ENCODE results near the gene LRRIQ1.
"Not testable (repeated sequence)": the region's sequence is repeated elsewhere in the genome, so short reads cannot be mapped to it uniquely, and the experiment has no call there.

The LRRIQ1 gene, protein sequence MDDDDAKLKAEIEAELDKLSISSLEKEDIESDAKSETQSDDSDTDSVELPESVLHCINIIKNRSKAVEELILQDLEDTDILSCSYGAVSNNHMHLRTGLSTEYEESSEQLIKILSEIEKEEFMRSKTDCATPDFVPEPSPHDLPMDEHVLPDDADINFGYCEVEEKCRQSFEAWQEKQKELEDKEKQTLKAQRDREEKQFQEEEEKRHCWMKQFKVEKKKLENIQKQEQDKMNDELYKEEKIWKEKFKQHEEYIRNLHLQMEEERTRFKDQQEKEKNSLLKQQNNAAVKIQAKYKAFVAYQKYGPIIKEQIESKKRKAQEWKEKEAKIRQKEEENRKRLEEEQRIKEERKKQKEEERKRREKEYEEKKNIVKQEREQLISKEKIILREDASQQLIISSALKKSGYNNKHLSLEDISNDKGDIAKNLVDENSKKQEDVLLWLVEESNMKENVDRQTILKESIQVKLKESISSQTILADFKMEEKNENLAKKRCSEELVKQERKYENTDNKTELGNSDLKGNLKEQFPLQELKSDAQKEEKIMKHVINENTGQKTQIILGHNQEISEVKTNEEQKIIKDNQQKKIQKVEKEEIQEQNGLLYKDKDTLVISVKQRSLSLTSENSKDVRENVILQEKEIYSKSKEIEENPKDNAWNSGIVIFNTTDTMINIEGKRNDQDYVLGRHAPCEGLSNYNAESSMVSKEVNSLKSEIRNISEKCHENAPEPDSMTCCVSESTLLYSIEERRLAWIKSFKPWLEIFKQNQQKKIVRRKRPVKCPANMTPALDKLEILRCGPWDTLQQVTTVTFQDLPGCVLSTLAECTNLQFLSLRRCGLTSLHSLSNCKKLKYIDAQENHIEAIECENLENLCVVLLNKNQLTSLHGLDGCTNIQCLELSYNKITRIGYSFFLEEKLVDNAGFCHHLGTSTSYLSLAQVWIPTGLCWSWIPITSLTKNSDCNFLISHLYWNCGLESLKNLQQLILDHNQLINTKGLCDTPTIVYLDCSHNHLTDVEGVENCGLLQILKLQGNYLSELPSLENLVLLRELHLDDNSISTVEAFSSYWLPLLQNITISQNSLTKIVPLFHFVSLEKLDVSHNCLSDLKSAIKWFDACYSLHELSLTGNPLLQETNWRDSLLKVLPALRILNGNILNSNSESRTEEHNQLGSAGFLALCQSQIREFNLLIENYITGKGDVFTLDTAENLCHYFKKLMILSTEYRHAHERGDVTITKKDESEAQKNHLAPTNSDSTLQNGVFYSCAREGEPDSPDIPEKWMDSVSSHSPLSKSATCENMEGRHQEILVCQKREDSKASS (N-terminal part only)

DNA sequence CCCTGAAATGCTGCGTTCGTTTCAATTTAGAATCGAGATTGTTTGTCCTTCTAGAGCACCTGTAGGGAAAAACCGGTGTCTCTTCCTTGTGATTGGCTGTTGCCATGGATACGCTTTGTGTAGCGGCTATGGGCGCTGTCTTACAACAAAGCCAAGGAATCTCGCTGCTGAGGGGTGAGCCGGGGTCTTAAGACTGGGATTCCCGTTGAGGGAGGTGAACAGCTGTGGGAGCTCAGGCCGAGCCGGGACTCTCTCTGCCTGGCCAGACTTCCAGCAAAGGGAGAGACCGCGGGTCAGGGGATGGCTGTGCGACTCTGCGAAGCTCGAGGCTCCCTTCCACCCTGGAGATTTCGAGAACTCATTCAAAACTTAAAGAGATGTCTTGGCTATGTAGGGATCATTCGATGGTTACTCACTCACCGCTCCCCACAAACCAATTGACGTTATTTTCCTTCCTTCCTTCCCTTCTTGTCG is at the start of gene LRRIQ1, which contains the start of gene TSPAN19:
LRRIQ1 (plus strand) TSS at position 118 of the 474 bp plus-strand sequence. CDS start 1,826 bp downstream, outside the sequence.
TSPAN19 (minus strand) TSS at position 44 of the 474 bp plus-strand sequence. CDS start 6,331 bp downstream, outside the sequence.
- DNase-seq (ENCODE audit: insufficient read length, low spot score) (peak; percentile 10), FAIRE-seq (peak; percentile 28)

DNA sequence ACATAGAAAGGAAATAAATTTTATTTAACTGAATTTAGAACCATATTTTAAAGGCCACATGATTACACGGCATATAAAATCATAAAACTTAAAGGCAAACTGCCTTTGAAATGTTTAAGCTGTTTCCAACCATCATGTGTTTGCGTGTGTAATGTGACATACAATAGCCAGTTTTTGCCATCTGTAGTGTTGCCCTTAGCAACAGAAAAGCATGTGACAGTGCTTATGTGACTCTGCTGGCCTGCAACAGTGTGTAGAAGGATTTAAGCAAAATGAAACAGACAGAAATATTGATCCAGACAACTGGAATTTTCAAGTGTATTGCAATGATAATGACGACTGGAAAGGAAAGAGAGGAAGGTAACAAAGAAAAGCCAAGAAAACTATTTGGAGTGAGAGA is 49.6 kb upstream of the LRRIQ1 start:
- no peak for FAIRE-seq
- no peak for DNase-seq (ENCODE audit: insufficient read length, low spot score)

DNA sequence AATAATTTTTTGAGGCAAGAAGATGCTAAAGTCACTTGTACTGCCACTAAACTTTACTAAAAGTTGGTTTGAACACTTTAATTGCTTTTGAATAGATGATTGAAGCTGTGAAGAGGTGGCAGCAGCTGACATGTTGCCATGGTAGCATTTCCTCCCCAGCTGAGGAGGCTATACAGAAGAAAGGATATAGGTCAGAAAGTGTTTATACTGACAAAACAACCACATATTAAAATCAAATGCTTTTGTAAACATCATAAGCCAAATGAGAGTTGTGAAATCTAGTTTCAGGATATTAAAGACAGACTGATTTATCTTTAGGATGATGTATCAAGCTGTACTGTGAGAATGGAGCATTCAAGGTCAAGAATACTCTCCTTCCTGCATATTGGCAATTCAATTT is 41.7 kb upstream of the LRRIQ1 start:
- DNase-seq (ENCODE audit: insufficient read length, low spot score) = no peak
- no peak for FAIRE-seq

DNA sequence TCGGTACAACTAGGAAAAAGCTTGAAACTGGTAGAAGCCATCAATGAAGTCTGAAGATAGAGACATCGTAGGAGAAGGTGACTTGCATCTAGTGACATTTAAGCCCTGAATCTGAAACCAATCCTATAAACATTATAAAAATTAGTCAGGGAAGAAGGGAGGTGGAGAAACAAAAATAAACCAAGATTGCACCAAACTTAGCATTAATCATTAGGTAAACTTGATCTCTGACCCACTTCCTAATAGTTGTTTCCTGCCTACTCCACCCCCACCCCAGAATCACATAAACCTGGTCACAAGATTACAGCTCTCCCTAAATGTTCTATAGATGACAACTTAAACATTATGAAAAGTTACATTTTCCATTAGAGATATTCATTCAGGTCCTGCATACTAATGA is 40.5 kb upstream of the LRRIQ1 start:
- DNase-seq (ENCODE audit: insufficient read length, low spot score) (no peak), FAIRE-seq (no peak)

DNA sequence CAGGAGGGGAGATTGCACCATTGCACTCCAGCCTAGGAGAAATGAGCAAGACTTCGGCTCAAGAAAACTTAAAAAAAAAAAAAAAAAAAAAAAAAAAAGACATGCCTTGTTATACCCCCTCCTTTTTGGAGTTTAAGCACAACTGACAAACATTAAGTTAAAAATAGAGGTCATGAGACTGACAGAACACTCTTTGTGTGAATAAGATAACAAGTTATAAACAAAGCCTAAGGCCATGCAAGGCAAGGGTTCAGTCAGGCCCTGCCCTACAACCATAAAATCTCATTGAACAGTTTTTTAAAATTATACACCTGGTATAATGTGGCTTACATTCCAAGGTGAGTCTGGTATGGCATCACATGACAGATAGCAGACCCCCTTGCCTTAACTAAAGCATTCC is 39.4 kb upstream of the LRRIQ1 start:
- FAIRE-seq (no peak), DNase-seq (ENCODE audit: insufficient read length, low spot score) (no peak)

DNA sequence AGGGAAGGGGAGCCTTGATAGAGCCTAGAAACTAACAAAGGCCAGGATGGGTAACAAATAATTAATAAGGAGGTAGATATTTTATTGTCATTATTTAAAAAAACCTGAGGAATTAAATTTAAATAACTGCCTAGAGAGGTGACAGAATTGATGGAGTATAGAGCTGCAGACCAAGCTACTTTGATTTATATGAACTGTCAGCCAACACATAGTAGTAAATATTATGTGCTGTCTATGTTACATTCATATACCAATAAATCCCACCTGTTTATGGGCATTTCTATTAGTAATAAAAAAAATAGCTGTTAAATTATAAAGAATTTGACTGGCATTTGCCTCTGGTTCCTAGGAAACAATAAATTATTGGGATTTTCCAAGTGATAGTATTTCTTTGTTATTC is 37.8 kb upstream of the LRRIQ1 start:
- FAIRE-seq (no peak), DNase-seq (ENCODE audit: insufficient read length, low spot score) (no peak)

DNA sequence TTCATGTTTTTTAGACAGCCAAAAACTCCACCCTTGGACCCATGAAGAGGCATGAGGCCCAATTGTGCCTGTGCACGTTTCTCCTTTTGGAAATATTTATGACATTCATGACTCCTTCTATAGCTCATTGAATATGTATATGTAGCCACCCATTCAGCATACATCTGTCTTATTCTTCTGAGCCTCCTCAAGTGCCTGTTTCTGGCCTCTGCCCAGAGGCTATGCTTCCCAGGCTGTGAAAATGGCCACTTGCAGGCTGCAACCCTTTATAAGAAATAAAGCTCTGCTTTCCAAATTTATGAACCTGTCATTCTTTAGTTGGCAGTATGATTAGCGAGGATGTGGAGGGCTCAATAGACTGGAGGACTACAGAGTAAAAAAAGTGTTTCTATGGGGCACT is 35.4 kb upstream of the LRRIQ1 start:
- FAIRE-seq (no peak), DNase-seq (ENCODE audit: insufficient read length, low spot score) (no peak)

DNA sequence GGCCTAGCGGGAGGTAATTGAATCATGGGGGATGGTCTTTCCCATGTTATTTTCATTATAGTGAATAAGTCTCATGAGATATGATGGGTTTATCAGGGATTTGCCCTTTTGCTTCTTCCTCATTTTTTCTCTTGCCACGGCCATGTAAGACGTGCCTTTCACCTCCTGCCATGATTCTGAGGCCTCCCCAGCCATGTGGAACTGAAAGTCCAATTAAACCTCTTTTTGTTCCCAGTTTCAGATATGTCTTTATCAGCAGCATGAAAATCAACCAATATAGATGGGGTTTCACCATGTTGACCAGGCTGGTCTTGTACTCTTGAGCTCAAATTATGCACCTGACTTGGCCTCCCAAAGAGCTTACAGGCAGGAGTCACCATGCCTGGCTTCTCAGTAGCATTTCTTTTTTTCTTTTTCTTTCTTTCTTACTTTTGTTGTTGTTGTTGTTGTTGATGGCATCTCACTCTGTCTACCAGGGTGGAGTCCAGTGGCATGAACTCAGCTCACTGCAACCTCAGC is 33.3 kb upstream of the LRRIQ1 start:
- DNase-seq (ENCODE audit: insufficient read length, low spot score) (no peak), FAIRE-seq (no peak)

DNA sequence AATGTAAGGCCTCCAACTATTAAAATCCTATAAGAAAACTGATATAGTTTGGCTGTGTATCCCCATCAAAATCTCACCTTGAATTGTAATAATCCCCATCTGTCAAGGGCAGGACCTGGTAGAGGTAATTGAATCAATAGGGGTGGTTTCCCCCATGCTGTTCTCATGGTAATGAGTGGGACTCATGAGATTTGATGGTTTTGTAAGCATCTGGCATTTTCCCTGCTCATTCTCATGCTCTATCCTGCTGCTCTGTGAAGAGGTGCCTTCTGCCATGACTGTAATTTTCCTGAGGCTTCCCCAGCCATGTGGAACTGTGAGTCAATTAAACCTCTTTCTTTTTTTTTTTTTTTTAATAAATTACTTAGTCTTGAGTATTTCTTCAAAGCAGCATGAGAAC is 31.9 kb upstream of the LRRIQ1 start:
- DNase-seq (ENCODE audit: insufficient read length, low spot score) (no peak), FAIRE-seq (no peak)

DNA sequence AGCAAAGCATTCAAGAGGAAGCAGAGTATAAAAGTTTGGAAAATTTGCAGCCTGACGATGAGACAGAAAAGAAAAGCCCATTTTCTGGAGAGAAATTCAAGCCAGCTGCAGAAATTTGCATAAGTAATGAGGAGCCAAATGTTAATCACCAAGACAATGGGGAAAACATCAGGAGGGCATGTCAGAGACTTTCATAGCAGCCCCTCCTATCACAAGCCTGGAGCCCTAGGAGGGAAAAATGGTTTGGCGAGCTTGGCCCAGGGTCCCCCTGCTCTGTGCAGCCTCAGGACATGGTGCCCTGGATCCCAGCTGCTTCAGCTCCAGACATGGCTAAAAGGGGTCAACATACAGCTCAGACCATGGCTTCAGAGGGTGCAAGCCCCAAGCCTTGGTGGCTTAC is 31.1 kb upstream of the LRRIQ1 start:
- not testable (repeated sequence) for FAIRE-seq; DNase-seq (ENCODE audit: insufficient read length, low spot score)

DNA sequence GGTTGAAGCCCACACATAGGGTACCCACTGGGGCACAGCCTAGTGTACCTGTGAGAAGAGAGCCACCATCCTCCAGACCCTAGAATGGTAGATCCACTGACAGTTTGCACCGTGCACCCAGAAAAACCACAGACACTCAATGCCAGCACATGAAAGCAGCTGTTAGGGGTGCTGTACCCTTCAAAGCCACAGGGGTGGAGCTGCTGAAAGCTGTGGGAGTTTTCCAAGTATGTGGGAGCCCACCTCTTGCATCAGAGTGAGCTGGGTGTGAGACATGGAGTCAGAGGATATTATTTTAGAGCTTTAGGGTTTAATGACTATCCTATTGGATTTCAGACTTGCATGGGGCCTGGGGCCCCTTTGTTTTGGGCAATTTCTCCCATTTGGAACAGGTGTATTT is 30.5 kb upstream of the LRRIQ1 start:
- FAIRE-seq (no peak), DNase-seq (ENCODE audit: insufficient read length, low spot score) (no peak)

DNA sequence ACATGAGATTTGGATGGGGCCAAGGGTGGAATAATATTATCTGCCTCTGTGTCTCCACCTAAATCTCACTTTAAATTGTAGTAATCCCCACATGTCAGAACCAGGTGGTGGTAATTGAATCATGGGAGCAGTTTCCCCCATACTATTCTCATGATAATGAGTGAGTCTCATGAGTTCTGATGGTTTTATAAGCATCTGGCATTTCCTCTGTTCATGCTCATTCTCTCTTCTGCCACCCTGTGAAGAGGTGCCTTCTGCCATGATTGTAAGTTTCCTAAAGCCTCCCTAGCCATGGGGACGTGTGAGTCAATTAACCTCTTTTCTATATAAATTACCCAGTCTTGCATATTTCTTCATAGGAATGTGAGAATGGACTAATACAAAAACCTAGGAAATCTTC is 29.9 kb upstream of the LRRIQ1 start:
- no peak for FAIRE-seq
- DNase-seq (ENCODE audit: insufficient read length, low spot score) = no peak

DNA sequence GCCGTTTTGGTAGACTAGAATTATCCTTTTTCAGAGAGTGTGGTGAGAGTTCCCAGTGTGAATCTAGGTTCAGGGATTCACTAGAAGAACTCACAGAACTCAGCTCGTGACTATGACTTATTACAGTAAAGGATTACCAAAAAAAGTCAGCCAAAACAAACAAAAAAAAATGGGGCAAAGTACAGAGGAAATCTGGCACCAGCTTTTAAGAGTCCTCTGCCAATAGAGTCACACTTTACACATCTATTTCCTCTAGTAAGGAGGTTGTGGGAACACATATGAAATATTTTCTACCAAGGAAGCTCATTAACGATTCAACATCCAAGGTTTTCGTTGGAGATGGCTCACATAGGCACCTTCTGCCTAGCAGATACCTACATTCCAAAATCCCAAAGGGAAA is 28.3 kb upstream of the LRRIQ1 start:
- FAIRE-seq = no peak
- DNase-seq (ENCODE audit: insufficient read length, low spot score) = no peak

DNA sequence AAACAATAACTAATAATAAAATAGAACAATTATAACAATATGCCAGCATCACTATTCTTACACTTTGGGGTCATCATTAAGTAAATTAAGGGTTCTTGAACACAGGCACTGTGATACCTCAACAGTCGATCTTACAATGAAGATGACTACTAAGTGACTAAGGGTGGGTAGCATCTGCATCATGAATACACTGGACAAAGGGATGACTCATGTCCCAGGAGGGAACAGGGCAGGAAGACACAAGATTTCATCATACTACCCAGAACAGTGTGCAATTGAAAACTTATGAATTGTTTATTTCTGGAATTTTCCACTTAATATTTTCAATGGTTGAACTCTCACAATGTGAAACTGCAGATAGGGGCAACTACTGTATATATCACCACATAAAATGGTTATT is 19.7 kb upstream of the LRRIQ1 start:
- FAIRE-seq = no peak
- no peak for DNase-seq (ENCODE audit: insufficient read length, low spot score)

DNA sequence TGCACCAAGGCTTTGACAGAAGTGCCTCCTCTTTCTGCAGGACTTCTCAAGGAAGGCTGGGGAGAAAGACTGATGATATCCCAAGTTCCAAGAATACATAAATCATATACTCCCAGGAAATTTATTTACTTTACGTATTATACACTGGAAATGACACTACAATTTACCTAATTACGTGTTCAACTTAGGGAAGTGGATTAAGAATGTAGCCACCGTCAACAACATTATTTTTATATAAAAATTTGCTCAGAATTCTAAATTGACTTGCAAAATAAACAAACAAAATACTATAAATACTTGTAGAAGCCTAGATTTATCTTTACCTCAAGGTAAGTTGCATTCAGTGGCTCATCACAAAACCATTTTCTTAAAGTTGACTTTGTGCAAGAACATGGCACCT is 19.0 kb upstream of the LRRIQ1 start:
- no peak for DNase-seq (ENCODE audit: insufficient read length, low spot score)
- no peak for FAIRE-seq

DNA sequence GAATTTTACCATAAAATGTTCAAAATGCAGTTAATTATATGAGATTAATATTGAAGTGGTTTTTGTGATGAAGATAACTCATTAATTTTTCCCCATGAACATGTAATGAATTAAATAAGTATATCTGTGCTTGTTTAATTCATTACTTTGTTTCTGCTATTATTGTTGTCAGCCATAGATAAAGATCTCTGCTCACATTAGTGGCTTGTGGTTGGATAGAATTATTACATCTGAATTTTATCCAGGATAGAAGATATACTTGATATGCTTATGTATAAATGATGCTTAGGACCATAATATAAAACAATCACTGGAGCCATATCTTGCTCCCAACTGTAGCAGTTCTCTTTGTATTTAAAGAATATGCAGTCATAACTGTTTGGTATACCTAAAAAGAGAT is 18.5 kb upstream of the LRRIQ1 start:
- FAIRE-seq (no peak), DNase-seq (ENCODE audit: insufficient read length, low spot score) (no peak)

DNA sequence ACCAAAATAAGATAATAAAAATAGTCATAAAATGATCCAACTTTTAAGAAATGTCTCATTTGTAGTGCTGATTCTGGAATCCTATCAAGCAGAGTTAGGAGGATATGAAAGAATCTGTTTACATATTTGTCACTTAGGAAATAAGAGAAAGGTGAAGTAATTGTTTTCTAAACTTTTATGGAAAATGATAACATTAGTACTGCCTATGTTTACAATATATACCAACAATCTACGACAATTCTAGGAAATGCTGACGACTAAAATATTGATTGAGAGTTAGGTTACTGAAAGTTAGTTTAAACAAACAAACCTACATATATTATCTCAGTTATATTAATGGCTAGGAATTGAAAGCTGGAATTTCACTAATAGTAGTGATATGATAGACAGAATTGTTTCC is 18.1 kb upstream of the LRRIQ1 start:
- no peak for FAIRE-seq
- no peak for DNase-seq (ENCODE audit: insufficient read length, low spot score)

DNA sequence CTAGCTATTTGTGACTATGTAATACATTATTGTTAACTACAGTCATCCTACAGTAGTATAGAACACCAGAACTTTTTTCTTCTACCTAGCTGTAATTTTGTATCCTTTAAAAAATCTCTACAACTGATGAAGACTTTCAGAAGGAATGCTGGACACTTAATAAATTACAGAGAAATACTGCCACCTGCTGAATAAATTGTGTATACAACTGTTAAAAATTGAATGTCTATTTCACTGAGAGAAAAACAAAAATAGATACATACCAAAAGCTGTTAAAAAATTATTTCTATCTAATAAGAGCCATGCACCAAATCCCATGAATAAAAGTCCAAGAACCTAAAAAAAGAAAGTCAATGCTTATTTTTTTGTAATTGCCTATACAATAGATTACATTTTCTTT is 6.7 kb upstream of the LRRIQ1 start:
- FAIRE-seq = no peak
- no peak for DNase-seq (ENCODE audit: insufficient read length, low spot score)

DNA sequence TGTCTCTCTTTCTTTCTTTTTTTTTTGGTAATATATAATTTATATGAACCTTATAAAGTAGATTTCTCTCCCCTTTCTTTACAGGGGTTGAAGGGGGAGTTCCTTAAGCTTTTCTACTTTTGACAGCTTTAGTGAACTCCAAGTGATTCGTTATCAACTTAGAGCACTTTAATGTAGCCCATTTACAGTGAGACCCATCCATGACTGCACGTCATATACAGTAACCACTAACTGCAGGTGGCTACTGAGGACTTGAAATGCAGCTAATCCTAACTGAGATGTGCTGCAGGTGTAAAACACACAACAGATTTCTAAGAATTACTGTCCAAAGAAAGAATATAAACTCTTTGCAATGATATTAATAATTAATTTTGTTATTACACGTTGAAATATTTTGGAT is 582 bp downstream of the LRRIQ1 start:
- no peak for DNase-seq (ENCODE audit: insufficient read length, low spot score)
- FAIRE-seq = no peak

DNA sequence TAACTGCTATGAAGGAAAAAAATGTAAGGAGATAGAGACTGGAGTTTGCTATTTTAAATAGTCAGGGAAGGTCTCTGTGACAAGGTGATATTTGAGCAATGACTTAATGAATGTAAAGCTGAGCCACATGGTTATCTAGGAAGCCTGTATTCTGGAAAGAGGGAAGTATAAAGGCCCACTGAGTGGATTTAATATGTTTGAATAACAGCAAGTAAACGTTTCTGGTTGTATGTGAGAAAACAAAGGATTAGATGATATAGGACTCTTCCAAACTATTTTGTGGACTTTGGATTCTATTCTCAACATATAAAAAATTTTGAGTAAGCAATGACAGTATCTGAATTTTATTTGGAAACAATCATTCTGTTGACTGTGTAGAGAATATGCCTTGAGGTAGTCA is 5.2 kb downstream of the LRRIQ1 start:
- DNase-seq (ENCODE audit: insufficient read length, low spot score) = no peak

DNA sequence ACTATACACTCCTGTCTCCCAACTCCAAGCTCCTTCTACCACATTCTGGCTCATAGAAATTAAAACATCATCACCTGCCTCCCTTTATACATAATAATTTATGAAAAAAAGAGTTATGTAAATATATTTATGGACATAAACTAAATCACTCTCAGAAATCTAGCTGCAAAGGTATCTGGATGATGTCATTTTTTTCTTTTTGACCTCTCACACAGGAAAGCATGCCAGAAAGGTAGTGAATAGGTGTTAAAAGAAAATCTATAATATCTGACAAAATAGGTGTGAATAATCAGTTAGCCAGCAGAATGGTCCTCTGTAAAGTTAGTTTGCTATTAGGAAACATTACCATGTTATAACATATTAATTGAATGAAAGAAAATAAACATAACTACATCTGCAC is 7.7 kb downstream of the LRRIQ1 start:
- FAIRE-seq = no peak

More for the DNA sequence above, 5.2 kb downstream of the LRRIQ1 start:
- FAIRE-seq = no peak

More for the DNA sequence above, 7.7 kb downstream of the LRRIQ1 start:
- no peak for DNase-seq (ENCODE audit: insufficient read length, low spot score)
